ENCODE results near the gene AGAP1. TPM values are rescaled to one million over a fixed set of nuclear protein-coding genes. Genes with fewer than 3 reads are reported as not detected.

AGAP1 gene
- total RNA-seq, 1 donor from 2014 or later = 21.1 TPM

GRCh38 chr2:236127010-236127409 lies 633.2 kb downstream of the AGAP1 start:
- Histone ChIP-seq H3K9me3 (no peaks in the 10 kb centered on the region), H3K27ac (no peak overlapping the region), H3K4me1 (no peaks in the 10 kb centered on the region), H3K36me3 (peaks cover 0 to 12% of the 10 kb centered on the region in 2 donors), H3K27me3 (no peaks in the 10 kb centered on the region), H3K4me3 (no peak overlapping the region)
- intact Hi-C loops (cut with DNase I) = no loop called here
- no peak for DNase-seq (ENCODE audit: extremely low spot score in 2 of 2)
- no peak for TF ChIP-seq POLR2A (IDR thresholded peaks at IDR 0.05)
- TF ChIP-seq POLR2AphosphoS5 (IDR thresholded peaks at IDR 0.05; ENCODE audit: insufficient read depth in 1 of 2, low read depth in 1 of 2) = no peak
- TF ChIP-seq CTCF (IDR thresholded peaks at IDR 0.05) = no peak

DNA sequence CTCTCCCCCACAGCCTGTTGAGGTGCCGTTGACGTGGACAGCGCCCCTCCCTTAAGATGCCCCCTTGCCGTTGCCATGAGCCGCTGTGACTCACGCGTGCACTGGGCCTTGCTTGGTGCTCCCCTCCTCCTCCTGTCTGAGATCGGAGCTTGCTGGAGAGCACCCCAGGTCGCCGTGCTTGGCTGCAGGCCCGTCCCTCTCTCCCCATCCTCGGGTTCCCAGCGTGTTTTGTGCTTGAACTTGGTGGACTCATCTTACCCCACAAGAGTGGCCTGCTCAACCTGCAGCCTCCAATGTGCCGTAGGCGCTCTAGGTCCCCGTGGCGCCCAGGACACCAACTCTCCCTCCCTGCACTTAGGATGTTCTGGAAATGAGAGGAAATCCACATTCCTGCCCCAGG lies 634.5 kb downstream of the AGAP1 start:
- peaks cover 0 to 12% of the 10 kb centered on the region in 2 donors for H3K36me3 ChIP-seq
- no peaks in the 10 kb centered on the region for H3K4me1 ChIP-seq
- intact Hi-C loops (cut with DNase I) = no loop called here
- DNase-seq (ENCODE audit: extremely low spot score in 2 of 2) = no peak
- H3K27ac ChIP-seq = no peak overlapping the region
- no peak for TF ChIP-seq POLR2AphosphoS5 (IDR thresholded peaks at IDR 0.05; ENCODE audit: insufficient read depth in 1 of 2, low read depth in 1 of 2)
- H3K27me3 ChIP-seq = no peaks in the 10 kb centered on the region
- no peak overlapping the region for H3K4me3 ChIP-seq
- H3K9me3 ChIP-seq = no peaks in the 10 kb centered on the region

DNA sequence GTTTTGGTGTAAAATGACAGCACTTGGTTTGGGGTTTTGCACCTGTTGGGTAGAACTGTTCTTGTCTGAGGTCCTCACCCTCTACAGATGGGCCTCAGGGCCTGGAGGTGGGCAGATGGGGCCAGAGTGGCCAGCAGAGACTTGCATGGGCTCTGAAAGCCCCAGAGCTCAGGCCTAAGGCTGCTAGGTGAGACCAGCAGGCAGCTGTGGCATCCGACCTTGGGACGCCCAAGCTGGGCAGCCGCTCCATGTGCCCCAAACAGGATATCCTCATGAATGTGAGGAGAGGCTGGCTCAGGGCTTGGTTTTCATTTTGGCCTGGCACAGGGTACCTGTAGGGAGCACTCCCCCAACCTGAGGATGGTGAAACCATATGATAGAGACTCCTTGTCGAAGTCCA lies 636.1 kb downstream of the AGAP1 start:
- H3K36me3 ChIP-seq = no peaks in the 10 kb centered on the region

GRCh38 chr2:236130349-236130998 lies 636.6 kb downstream of the AGAP1 start:
- H3K4me1 ChIP-seq = no peaks in the 10 kb centered on the region
- intact Hi-C loops (cut with DNase I) = no loop called here
- DNase-seq (ENCODE audit: extremely low spot score in 2 of 2) = no peak
- TF ChIP-seq POLR2A (IDR thresholded peaks at IDR 0.05) = no peak
- TF ChIP-seq POLR2AphosphoS5 (IDR thresholded peaks at IDR 0.05; ENCODE audit: insufficient read depth in 1 of 2, low read depth in 1 of 2) = no peak
- no peak for TF ChIP-seq CTCF (IDR thresholded peaks at IDR 0.05)
- no peaks in the 10 kb centered on the region for H3K9me3 ChIP-seq
- no peaks in the 10 kb centered on the region for H3K36me3 ChIP-seq
- H3K27me3 ChIP-seq = no peaks in the 10 kb centered on the region
- no peak overlapping the region for H3K4me3 ChIP-seq
- H3K27ac ChIP-seq = no peak overlapping the region

More for the DNA sequence above, 636.1 kb downstream of the AGAP1 start:
- Histone ChIP-seq H3K4me1 (no peaks in the 10 kb centered on the region), H3K4me3 (no peak overlapping the region), H3K9me3 (no peaks in the 10 kb centered on the region), H3K27ac (no peak overlapping the region), H3K27me3 (no peaks in the 10 kb centered on the region)
- no peak for TF ChIP-seq CTCF (IDR thresholded peaks at IDR 0.05)
- no peak for TF ChIP-seq POLR2AphosphoS5 (IDR thresholded peaks at IDR 0.05; ENCODE audit: insufficient read depth in 1 of 2, low read depth in 1 of 2)
- TF ChIP-seq POLR2A (IDR thresholded peaks at IDR 0.05) = no peak
- intact Hi-C loops (cut with DNase I) = no loop called here
- DNase-seq (ENCODE audit: extremely low spot score in 2 of 2) = no peak

GRCh38 chr2:236131073-236131692 lies 637.3 kb downstream of the AGAP1 start:
- intact Hi-C loops (cut with DNase I) = no loop called here
- Histone ChIP-seq H3K27ac (no peak overlapping the region), H3K36me3 (no peaks in the 10 kb centered on the region), H3K4me3 (no peak overlapping the region), H3K4me1 (no peaks in the 10 kb centered on the region), H3K27me3 (no peaks in the 10 kb centered on the region), H3K9me3 (no peaks in the 10 kb centered on the region)
- TF ChIP-seq CTCF (IDR thresholded peaks at IDR 0.05) = no peak
- TF ChIP-seq POLR2AphosphoS5 (IDR thresholded peaks at IDR 0.05; ENCODE audit: insufficient read depth in 1 of 2, low read depth in 1 of 2) = no peak
- no peak for TF ChIP-seq POLR2A (IDR thresholded peaks at IDR 0.05)
- DNase-seq (ENCODE audit: extremely low spot score in 2 of 2) = no peak

Measured in vagina (tissue), 2 donors.